Gastrocnemius medialis (tissue), 4 donors: ENCODE data around the gene MUSTN1.

ENCODE experiments used
- POLR2A ChIP-seq, 2 donors: fragments of 450-650 bp; IDR thresholded peaks; one replicate each; pipeline ENCODE4 v1.6.1; 2017; ENCODE audit warnings: antibody characterized with exemption in 2 of 2, mild to moderate bottlenecking in 2 of 2, moderate library complexity in 2 of 2
- TF ChIP-seq, protein P1 (sequence below), 5 experiments: fragments of 450-650 bp in 3 of 5; fragments of 200-600 bp in 2 of 5; sonication (generic) in 2 of 5; IDR thresholded peaks in 4 of 5; conservative IDR thresholded peaks in 1 of 5; 1 replicate in 4 of 5; 2 replicates in 1 of 5; pipeline ENCODE4 v1.5.1; 2016 to 2019; ENCODE audit warnings: antibody characterized with exemption in 5 of 5, mild to moderate bottlenecking in 3 of 5, moderate library complexity in 3 of 5

DNA sequence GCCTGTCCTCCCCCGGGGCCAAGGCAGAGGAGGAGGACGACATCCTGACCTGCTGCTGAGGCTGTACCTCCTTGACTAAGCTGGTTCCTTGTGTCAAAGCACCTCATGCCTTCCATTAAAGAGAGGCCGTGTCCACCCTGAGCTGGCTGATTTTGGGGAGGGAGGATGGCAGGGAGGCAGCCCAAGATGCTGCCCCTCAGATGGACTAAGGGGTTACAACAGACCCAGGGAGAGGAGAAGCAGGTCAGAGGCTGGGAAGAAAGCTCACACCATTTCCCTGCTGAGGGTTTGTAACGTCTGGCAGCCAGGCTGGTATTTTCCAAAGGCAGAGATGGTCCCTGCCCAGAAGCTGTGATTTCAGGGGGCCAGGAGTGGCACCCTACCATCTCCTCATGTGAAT is 42.9 kb downstream of the MUSTN1 start:
- TF ChIP-seq, protein P1, sequence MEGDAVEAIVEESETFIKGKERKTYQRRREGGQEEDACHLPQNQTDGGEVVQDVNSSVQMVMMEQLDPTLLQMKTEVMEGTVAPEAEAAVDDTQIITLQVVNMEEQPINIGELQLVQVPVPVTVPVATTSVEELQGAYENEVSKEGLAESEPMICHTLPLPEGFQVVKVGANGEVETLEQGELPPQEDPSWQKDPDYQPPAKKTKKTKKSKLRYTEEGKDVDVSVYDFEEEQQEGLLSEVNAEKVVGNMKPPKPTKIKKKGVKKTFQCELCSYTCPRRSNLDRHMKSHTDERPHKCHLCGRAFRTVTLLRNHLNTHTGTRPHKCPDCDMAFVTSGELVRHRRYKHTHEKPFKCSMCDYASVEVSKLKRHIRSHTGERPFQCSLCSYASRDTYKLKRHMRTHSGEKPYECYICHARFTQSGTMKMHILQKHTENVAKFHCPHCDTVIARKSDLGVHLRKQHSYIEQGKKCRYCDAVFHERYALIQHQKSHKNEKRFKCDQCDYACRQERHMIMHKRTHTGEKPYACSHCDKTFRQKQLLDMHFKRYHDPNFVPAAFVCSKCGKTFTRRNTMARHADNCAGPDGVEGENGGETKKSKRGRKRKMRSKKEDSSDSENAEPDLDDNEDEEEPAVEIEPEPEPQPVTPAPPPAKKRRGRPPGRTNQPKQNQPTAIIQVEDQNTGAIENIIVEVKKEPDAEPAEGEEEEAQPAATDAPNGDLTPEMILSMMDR (IDR thresholded peaks at IDR 0.05 in 4 of 5, conservative IDR thresholded peaks at IDR 0.05 in 1 of 5): no peak
- TF ChIP-seq POLR2A (IDR thresholded peaks at IDR 0.05): no peak
